Chondrocyte (in vitro differentiated cells): ENCODE measurements around the gene CMTM7. TPM values are rescaled to one million over a fixed set of nuclear protein-coding genes. Genes with fewer than 3 reads are reported as not detected.
A peak's percentile ranks its signal among the peaks of the same experiment; 100 is the strongest.
"Not testable (repeated sequence)": the region's sequence is repeated elsewhere in the genome, so short reads cannot be mapped to it uniquely, and the experiment has no call there.

Experiments used
- DNase-seq: peaks from one replicate; pipeline ENCODE4 v3.0.0; 2021; ENCODE audit warnings: mixed read lengths, low spot score
- H3K27ac Mint-ChIP-seq: one replicate; pipeline ENCODE4 v1.8.0; 2021; ENCODE audit warnings: mild to moderate bottlenecking, moderate library complexity, mixed read lengths; ENCODE audit not compliant: unreplicated experiment
- H3K27me3 Mint-ChIP-seq: 2 replicates; pipeline ENCODE4 v1.8.0; 2021; ENCODE audit warnings: low read depth, mixed read lengths
- H3K36me3 Mint-ChIP-seq: 2 replicates; pipeline ENCODE4 v1.8.0; 2021; ENCODE audit warnings: low read depth, mixed read lengths
- H3K4me1 Mint-ChIP-seq: 2 replicates; pipeline ENCODE4 v1.8.0; 2021; ENCODE audit warnings: low read depth, mild to moderate bottlenecking, mixed read lengths
- H3K4me3 Mint-ChIP-seq: one replicate; pipeline ENCODE4 v1.8.0; 2021; ENCODE audit warnings: mild to moderate bottlenecking, moderate library complexity, mixed read lengths; ENCODE audit not compliant: unreplicated experiment
- H3K9me3 Mint-ChIP-seq: 2 replicates; pipeline ENCODE4 v1.8.0; 2021; ENCODE audit warnings: low read depth, mixed read lengths
- total RNA-seq: library from RNA; stranded (reverse); gene quantifications from 3 replicates; pipeline ENCODE4 v1.2.1, GENCODE V29; 2021
- TF ChIP-seq, protein P1 (sequence below): fragments of 200-600 bp; sonication (generic); IDR thresholded peaks from 2 replicates; pipeline ENCODE4 v1.5.0; 2021; ENCODE audit warnings: antibody characterized with exemption, mild to moderate bottlenecking, moderate library complexity

Gene CMTM7
- total RNA-seq, 1 donor from 2014 or later, result 8.8 TPM

DNA sequence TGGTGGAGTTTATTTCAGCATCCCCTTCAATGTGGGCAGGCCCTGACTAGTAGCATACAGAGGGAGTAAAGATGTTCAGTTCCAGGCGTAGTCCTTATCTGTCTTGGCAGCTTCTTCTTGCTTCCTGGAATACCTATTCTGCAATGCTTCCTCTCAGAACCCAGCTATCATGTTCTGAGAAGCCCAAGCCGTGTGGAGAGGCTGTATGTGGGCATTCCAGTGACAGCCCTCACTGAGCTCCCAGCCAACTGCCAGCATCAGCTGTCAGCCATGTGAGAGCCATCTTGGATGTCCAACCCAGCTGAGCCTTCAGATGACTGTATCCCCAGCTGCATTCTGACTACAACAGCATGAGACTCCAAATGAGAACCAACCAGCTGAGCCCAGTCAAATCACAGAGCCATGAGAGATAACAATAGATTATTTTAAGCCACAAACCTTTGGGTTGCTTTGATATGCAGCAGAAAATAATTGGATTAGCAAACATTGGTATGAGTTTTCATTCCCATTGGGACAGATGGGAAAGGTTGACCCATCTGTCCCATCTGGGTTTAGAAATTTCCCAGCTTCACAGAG, 8.4 kb upstream of the CMTM7 start:
- Mint-ChIP-seq H3K4me1 (peaks cover 7% of the 10 kb centered on the region), H3K4me3 (no peak overlapping the region), H3K36me3 (no peaks in the 10 kb centered on the region)

DNA sequence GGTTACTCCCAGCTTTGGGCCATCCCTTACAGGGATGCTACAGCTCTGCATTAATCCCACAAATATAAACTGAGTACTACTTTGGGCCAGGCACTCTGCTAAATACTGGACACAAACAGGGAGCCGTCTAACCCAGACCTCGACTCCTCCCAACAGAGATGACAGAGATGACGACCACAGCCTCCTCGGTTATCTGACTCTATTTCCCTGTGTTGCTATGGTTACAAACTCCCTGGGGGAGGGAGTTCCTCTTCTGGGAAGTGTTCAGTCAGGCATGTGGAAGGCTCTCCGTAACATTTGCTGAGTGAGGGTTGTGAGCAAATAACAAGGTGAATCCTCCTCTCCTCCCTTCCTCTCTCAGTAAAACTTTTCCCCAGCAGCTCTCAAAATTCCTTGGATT, 6.7 kb upstream of the CMTM7 start:
- no peak overlapping the region for H3K4me3 Mint-ChIP-seq
- H3K4me1 Mint-ChIP-seq, result peaks cover 7% of the 10 kb centered on the region
- DNase-seq, result no peak
- H3K27ac Mint-ChIP-seq, result no peak overlapping the region
- H3K9me3 Mint-ChIP-seq, result no peaks in the 10 kb centered on the region
- TF ChIP-seq, protein P1, sequence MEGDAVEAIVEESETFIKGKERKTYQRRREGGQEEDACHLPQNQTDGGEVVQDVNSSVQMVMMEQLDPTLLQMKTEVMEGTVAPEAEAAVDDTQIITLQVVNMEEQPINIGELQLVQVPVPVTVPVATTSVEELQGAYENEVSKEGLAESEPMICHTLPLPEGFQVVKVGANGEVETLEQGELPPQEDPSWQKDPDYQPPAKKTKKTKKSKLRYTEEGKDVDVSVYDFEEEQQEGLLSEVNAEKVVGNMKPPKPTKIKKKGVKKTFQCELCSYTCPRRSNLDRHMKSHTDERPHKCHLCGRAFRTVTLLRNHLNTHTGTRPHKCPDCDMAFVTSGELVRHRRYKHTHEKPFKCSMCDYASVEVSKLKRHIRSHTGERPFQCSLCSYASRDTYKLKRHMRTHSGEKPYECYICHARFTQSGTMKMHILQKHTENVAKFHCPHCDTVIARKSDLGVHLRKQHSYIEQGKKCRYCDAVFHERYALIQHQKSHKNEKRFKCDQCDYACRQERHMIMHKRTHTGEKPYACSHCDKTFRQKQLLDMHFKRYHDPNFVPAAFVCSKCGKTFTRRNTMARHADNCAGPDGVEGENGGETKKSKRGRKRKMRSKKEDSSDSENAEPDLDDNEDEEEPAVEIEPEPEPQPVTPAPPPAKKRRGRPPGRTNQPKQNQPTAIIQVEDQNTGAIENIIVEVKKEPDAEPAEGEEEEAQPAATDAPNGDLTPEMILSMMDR, result no peak
- no peaks in the 10 kb centered on the region for H3K27me3 Mint-ChIP-seq
- no peaks in the 10 kb centered on the region for H3K36me3 Mint-ChIP-seq

More for the DNA sequence above, 8.4 kb upstream of the CMTM7 start:
- no peak for DNase-seq
- TF ChIP-seq, protein P1, result no peak
- Mint-ChIP-seq H3K27ac (no peak overlapping the region), H3K27me3 (no peaks in the 10 kb centered on the region), H3K9me3 (no peaks in the 10 kb centered on the region)

DNA sequence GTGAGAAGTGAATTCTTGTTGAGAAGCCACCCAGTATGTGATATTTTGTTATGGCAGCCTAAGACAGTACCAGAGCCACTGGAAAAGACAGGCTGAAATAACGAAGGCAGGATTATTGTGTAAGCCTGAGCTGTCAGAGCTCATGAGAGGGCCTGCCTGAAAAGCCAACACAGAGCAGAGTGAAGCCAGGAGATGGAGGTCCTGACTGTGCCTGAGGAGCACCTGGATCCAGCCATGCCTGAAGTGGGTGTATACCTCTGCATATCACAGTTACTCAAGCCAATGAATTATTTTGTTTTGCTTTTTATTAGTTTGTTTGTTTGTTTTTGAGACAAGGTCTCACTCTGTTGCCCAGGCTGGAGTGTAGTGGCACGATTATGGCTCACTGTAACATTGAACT, 4.1 kb upstream of the CMTM7 start:
- Mint-ChIP-seq H3K36me3 (peaks cover 1% of the 10 kb centered on the region), H3K27me3 (no peaks in the 10 kb centered on the region), H3K9me3 (no peaks in the 10 kb centered on the region), H3K4me3 (no peak overlapping the region), H3K27ac (no peak overlapping the region), H3K4me1 (peaks cover 15% of the 10 kb centered on the region)
- no peak for DNase-seq
- TF ChIP-seq, protein P1, result no peak

DNA sequence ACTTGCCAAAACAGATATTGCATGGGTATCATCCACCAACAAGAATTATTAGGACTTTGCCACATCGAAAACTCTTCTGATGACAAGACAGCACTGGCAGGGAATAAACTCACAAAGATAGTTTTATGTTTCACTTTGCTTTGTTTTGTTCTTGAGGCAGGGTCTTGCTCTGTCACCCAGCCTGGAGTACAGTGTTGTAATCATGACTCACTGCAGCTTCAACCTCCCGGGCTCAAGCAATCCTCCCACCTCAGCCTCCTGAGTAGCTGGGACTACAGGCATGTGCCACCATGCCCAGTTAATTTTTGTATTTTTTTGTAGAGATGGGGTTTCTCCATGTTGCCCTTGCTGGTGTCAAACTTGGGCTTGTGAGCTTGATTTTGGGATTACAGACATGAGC, 2.1 kb upstream of the CMTM7 start:
- not testable (repeated sequence) for H3K27ac Mint-ChIP-seq, H3K36me3 Mint-ChIP-seq, H3K4me3 Mint-ChIP-seq, H3K9me3 Mint-ChIP-seq, H3K27me3 Mint-ChIP-seq, DNase-seq
- peaks cover 24% of the 10 kb centered on the region for H3K4me1 Mint-ChIP-seq

DNA sequence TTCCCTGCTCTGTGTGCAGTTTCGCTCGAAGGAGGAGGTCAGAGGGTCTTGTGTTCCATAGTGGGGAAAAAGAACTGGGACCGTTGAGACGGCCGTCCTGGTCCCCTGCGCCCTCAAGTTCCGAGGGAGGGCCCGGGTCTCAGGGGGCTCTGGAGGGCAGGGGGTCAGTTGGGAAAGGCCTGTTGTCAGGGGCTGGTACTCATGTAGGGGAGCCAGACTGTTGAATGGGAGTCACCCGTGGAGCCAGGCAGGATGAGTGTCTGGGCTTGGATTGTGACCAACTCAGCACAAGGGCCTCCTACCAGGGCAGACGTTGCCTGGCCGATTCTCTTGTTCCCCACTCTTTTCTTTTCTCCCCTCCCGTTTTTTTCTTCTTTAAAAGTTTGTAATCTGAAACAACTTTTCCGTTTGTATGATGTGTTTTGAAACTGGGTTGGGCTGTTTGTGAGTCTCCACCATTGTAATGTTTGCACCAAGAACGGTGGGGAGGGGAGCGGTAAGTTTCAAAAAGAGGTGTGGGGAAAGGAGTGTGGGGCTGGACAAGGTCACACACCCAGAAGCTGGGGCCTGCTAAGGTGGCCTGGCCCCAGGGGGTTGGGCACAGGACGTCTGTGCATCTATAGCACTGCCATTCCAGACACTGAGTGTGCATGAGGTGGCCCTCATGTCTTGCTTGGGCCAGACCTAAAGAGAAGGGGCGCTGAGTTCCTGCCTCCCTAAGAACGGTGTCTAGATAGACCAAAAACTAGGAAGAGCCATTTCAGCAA, 1.1 kb downstream of the CMTM7 start:
- DNase-seq, result no peak
- Mint-ChIP-seq H3K27me3 (no peaks in the 10 kb centered on the region), H3K4me3 (peak overlapping the region; percentile 98), H3K4me1 (peaks cover 17% of the 10 kb centered on the region), H3K36me3 (peaks cover 1% of the 10 kb centered on the region), H3K9me3 (no peaks in the 10 kb centered on the region), H3K27ac (peak overlapping the region; percentile 81)
- TF ChIP-seq, protein P1, result no peak

DNA sequence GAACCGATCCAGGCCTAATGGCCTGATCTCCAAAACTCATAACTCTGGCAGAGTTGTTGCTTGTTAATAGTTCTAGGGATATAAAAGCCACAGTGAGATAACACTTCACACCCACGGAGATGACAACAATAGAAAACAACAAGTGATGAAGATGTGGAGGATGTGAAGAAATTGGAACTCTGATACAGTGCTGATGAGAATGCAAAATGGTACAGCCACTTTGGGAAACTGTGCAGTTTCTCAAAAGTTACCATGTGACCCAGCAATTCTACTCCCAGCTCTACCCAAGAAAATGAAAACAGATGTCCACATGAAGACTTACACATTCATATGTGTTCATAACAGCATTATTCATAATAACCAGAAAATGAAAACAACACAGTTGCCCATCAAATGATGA, 3.8 kb downstream of the CMTM7 start:
- TF ChIP-seq, protein P1, result no peak
- no peaks in the 10 kb centered on the region for H3K27me3 Mint-ChIP-seq
- H3K9me3 Mint-ChIP-seq, result no peaks in the 10 kb centered on the region
- no peak overlapping the region for H3K27ac Mint-ChIP-seq
- peaks cover 17% of the 10 kb centered on the region for H3K4me1 Mint-ChIP-seq
- no peak overlapping the region for H3K4me3 Mint-ChIP-seq
- DNase-seq, result no peak
- peaks cover 1% of the 10 kb centered on the region for H3K36me3 Mint-ChIP-seq
